ENCODE measurements around the gene NSUN5.

DNA sequence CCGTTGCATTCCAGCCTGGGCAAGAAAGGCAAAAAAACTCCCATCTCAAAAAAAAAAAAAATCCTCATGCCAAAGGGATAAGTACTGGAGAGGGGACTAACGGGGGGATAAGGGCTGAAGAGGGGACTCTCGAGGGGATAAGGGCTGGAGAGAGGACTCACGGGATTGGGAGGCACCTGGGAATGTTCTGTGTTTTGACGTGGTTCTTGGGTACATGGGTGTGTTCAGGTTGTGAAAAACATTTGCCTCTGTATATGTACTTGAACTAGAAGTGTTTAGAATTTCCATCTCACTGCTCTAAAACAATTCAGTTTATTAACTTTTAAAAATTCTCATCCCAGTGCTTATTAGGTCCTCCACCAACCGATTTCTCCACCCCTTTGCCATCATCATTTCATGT, 23.8 kb upstream of the NSUN5 start:
- TF ChIP-seq, protein P1, sequence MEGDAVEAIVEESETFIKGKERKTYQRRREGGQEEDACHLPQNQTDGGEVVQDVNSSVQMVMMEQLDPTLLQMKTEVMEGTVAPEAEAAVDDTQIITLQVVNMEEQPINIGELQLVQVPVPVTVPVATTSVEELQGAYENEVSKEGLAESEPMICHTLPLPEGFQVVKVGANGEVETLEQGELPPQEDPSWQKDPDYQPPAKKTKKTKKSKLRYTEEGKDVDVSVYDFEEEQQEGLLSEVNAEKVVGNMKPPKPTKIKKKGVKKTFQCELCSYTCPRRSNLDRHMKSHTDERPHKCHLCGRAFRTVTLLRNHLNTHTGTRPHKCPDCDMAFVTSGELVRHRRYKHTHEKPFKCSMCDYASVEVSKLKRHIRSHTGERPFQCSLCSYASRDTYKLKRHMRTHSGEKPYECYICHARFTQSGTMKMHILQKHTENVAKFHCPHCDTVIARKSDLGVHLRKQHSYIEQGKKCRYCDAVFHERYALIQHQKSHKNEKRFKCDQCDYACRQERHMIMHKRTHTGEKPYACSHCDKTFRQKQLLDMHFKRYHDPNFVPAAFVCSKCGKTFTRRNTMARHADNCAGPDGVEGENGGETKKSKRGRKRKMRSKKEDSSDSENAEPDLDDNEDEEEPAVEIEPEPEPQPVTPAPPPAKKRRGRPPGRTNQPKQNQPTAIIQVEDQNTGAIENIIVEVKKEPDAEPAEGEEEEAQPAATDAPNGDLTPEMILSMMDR (IDR thresholded peaks at IDR 0.05) = no peak
- TF ChIP-seq POLR2A (IDR thresholded peaks at IDR 0.05) (no peak), EP300 (IDR thresholded peaks at IDR 0.05) (no peak), POLR2AphosphoS5 (IDR thresholded peaks at IDR 0.05) (no peak)

All from gastroesophageal sphincter (tissue), 3 donors.